HCT116 (cell line): ENCODE data around the gene SHISA6.

Experiments
- CEBPB ChIP-seq: IDR thresholded peaks from 2 replicates; pipeline ENCODE4 v1.6.1; 2012; ENCODE audit warnings: low read depth
- MAX ChIP-seq: IDR thresholded peaks from 2 replicates; pipeline ENCODE4 v1.6.1; 2012
- POLR2A ChIP-seq: IDR thresholded peaks from 2 replicates; pipeline ENCODE4 v1.7.0; 2011; ENCODE audit warnings: borderline replicate concordance; ENCODE audit not compliant: insufficient read depth, insufficient read length; ENCODE audit errors: extremely low read depth
- POLR2AphosphoS5 ChIP-seq: IDR thresholded peaks from 2 replicates; pipeline ENCODE4 v1.6.1; 2011; ENCODE audit warnings: mild to moderate bottlenecking, low read depth, low read length, moderate library complexity
- SRF ChIP-seq: IDR thresholded peaks from 2 replicates; pipeline ENCODE4 v1.6.1; 2012; ENCODE audit warnings: low read depth
- YY1 ChIP-seq: IDR thresholded peaks from 2 replicates; pipeline ENCODE4 v1.6.1; 2011; ENCODE audit warnings: low read length, low read depth, moderate library complexity, mild to moderate bottlenecking; ENCODE audit not compliant: insufficient replicate concordance; ENCODE audit errors: extremely low read depth
- ZFX ChIP-seq: fragments of 450-650 bp; IDR thresholded peaks from 2 replicates; pipeline ENCODE4 v1.6.1; 2017
- TF ChIP-seq, protein P1 (sequence below), 3 experiments: fragments of 200-600 bp in 1 of 3; sonication (generic) in 1 of 3; IDR thresholded peaks in 2 of 3; conservative IDR thresholded peaks in 1 of 3; 2 replicates each; pipeline ENCODE4 v1.5.1; 2012 to 2017; ENCODE audit warnings: low read depth in 2 of 3, low read length in 2 of 3, antibody characterized with exemption in 1 of 3, borderline replicate concordance in 1 of 3, control low read depth in 1 of 3, mild to moderate bottlenecking in 1 of 3, mixed read lengths in 1 of 3, mixed run types in 1 of 3, moderate library complexity in 1 of 3; ENCODE audit not compliant: insufficient read depth in 1 of 3
- TF ChIP-seq, protein P2 (sequence below): IDR thresholded peaks from 2 replicates; pipeline ENCODE4 v1.6.1; 2012

GRCh38 chr17:11251561-11252107 lies 10.6 kb downstream of the SHISA6 start:
- TF ChIP-seq, protein P1, sequence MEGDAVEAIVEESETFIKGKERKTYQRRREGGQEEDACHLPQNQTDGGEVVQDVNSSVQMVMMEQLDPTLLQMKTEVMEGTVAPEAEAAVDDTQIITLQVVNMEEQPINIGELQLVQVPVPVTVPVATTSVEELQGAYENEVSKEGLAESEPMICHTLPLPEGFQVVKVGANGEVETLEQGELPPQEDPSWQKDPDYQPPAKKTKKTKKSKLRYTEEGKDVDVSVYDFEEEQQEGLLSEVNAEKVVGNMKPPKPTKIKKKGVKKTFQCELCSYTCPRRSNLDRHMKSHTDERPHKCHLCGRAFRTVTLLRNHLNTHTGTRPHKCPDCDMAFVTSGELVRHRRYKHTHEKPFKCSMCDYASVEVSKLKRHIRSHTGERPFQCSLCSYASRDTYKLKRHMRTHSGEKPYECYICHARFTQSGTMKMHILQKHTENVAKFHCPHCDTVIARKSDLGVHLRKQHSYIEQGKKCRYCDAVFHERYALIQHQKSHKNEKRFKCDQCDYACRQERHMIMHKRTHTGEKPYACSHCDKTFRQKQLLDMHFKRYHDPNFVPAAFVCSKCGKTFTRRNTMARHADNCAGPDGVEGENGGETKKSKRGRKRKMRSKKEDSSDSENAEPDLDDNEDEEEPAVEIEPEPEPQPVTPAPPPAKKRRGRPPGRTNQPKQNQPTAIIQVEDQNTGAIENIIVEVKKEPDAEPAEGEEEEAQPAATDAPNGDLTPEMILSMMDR (IDR thresholded peaks at IDR 0.05 in 2 of 3, conservative IDR thresholded peaks at IDR 0.05 in 1 of 3; ENCODE audit: borderline replicate concordance in 1 of 3, insufficient read depth in 1 of 3, low read depth in 2 of 3, low read length in 2 of 3), result no peak
- TF ChIP-seq POLR2A (no peak), POLR2AphosphoS5 (no peak), CEBPB (no peak), YY1 (no peak), MAX (no peak), SRF (no peak), ZFX (no peak)
- TF ChIP-seq, protein P2, sequence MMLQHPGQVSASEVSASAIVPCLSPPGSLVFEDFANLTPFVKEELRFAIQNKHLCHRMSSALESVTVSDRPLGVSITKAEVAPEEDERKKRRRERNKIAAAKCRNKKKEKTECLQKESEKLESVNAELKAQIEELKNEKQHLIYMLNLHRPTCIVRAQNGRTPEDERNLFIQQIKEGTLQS, result no peak
